Loucy (cell line): Measurements from ENCODE around the gene MORF4L2.
"Not testable (repeated sequence)": the region's sequence is repeated elsewhere in the genome, so short reads cannot be mapped to it uniquely, and the experiment has no call there.

Experiments
- H2AFZ ChIP-seq: fragments of 200-600 bp; sonication (generic); 2 replicates; pipeline ENCODE4 v1.6.0; 2016; ENCODE audit warnings: antibody characterized with exemption, mild to moderate bottlenecking, low read length, moderate library complexity
- H3F3A ChIP-seq: fragments of 200-600 bp; 2 replicates; pipeline ENCODE4 v1.6.0; 2016; ENCODE audit warnings: antibody characterized with exemption, low read depth, mild to moderate bottlenecking
- H3K27me3 ChIP-seq: fragments of 200-600 bp; sonication (generic); 2 replicates; pipeline ENCODE4 v1.6.1; 2014; ENCODE audit warnings: low read length, mild to moderate bottlenecking; ENCODE audit not compliant: insufficient read depth, poor library complexity, severe bottlenecking
- H3K36me3 ChIP-seq: fragments of 200-600 bp; sonication (generic); 2 replicates; pipeline ENCODE4 v1.6.1; 2016; ENCODE audit warnings: low read length; ENCODE audit not compliant: insufficient read depth
- H3K4me1 ChIP-seq: fragments of 200-600 bp; sonication (generic); 2 replicates; pipeline ENCODE4 v1.5.1; 2014; ENCODE audit warnings: low read length, mild to moderate bottlenecking; ENCODE audit not compliant: insufficient read depth, poor library complexity, severe bottlenecking
- H3K4me2 ChIP-seq: fragments of 200-600 bp; sonication (generic); 2 replicates; pipeline ENCODE4 v1.6.0; 2014; ENCODE audit warnings: antibody characterized with exemption, low read length, low read depth, mild to moderate bottlenecking; ENCODE audit not compliant: poor library complexity, severe bottlenecking
- H3K4me3 ChIP-seq: fragments of 200-600 bp; sonication (generic); 2 replicates; pipeline ENCODE4 v1.5.1; 2014; ENCODE audit warnings: low read length, mild to moderate bottlenecking, mixed read lengths; ENCODE audit not compliant: poor library complexity, severe bottlenecking
- H3K79me2 ChIP-seq: fragments of 200-600 bp; sonication (generic); 2 replicates; pipeline ENCODE4 v1.6.1; 2014; ENCODE audit warnings: low read length; ENCODE audit not compliant: insufficient read depth
- H3K9ac ChIP-seq: fragments of 200-600 bp; sonication (generic); 2 replicates; pipeline ENCODE4 v1.6.0; 2014; ENCODE audit warnings: mild to moderate bottlenecking, low read depth, low read length, moderate library complexity; ENCODE audit not compliant: poor library complexity, severe bottlenecking
- H3K9me2 ChIP-seq: fragments of 200-600 bp; sonication (generic); replicated peaks from 2 replicates; pipeline ENCODE4 v1.6.1; 2016; ENCODE audit warnings: low read depth, low read length, mixed read lengths
- H3K9me3 ChIP-seq: fragments of 200-600 bp; sonication (generic); 2 replicates; pipeline ENCODE4 v1.6.1; 2014; ENCODE audit warnings: mild to moderate bottlenecking, antibody characterized with exemption, low read length, low read depth; ENCODE audit not compliant: insufficient read depth
- H4K20me1 ChIP-seq: fragments of 200-600 bp; sonication (generic); 2 replicates; pipeline ENCODE4 v1.6.0; 2014; ENCODE audit warnings: antibody characterized with exemption, low read length, mild to moderate bottlenecking; ENCODE audit not compliant: insufficient read depth, poor library complexity, severe bottlenecking
- EZH2phosphoT487 ChIP-seq: fragments of 200-600 bp; IDR thresholded peaks from 2 replicates; pipeline ENCODE4 v1.6.1; 2018; ENCODE audit warnings: antibody characterized with exemption, mild to moderate bottlenecking, moderate library complexity, borderline replicate concordance
- TF ChIP-seq, protein P1 (sequence below): fragments of 200-600 bp; sonication (generic); conservative IDR thresholded peaks from 2 replicates; pipeline ENCODE4 v1.5.1; 2014; ENCODE audit warnings: mild to moderate bottlenecking, antibody characterized with exemption, low read length

MORF4L2 gene

GRCh38 chrX:103640401-103641155 lies 45.9 kb downstream of the MORF4L2 start:
- Histone ChIP-seq H2AFZ (no peak overlapping the region), H3K9me2 (no peaks in the 10 kb centered on the region), H3K4me2 (no peak overlapping the region), H3K79me2 (no peaks in the 10 kb centered on the region), H3K36me3 (no peaks in the 10 kb centered on the region), H3F3A (no peaks in the 10 kb centered on the region), H3K27me3 (no peaks in the 10 kb centered on the region), H4K20me1 (no peaks in the 10 kb centered on the region), H3K9ac (no peak overlapping the region), H3K9me3 (no peaks in the 10 kb centered on the region), H3K4me1 (no peaks in the 10 kb centered on the region), H3K4me3 (no peak overlapping the region)
- TF ChIP-seq EZH2phosphoT487, result no peak

DNA sequence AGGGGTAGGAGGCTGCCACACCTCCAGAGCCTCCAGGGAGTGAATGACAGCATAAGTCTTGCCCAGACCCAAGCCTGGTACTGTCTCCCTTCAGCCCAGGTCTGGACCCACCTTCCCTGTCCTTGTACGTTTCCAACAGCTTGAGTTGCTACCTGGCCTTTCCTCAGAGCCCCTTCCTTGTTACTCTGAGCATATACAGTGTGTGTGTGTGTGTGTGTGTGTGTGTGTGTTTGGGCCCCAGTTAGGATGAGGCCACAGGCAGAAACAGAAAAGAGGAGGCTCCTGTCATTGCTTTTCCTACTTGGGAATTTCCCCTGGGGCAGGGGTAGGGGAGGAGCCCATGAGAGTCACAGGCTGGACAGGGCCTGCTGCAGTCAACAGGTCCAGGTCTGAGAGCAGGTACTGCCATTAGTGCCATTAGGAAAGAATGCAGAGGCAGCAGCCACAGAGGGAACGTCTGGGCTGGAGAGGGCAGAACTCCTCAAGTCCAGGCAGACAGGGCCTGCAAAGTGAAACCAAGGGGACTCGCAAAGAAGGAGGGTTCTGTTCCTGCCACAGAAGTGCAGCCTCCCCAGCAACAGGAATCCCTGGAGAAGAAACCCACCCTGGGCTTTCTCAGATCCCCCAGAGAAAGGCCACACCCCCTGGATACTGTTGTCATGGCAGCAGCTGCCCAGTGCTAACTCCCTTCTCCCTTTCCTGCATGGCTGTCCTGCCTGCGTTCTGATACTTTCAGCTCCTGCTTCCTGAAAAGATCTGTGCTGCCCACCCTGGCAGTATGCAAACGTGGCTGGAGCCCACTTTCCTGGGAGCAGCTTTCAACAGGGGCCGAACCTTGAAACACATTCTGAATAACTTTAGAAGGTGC lies 47.8 kb downstream of the MORF4L2 start:
- H3K4me3 ChIP-seq, H3K4me1 ChIP-seq, H3K4me2 ChIP-seq, H3F3A ChIP-seq, H2AFZ ChIP-seq, H3K9ac ChIP-seq, H3K27me3 ChIP-seq, H4K20me1 ChIP-seq, H3K9me2 ChIP-seq, H3K36me3 ChIP-seq, H3K9me3 ChIP-seq, H3K79me2 ChIP-seq: not testable (repeated sequence)

- H3K9ac ChIP-seq, result no peak overlapping the region
- no peaks in the 10 kb centered on the region for H3K79me2 ChIP-seq
- H3K36me3 ChIP-seq, result no peaks in the 10 kb centered on the region
- no peaks in the 10 kb centered on the region for H3F3A ChIP-seq
- H4K20me1 ChIP-seq, result no peaks in the 10 kb centered on the region
- no peaks in the 10 kb centered on the region for H3K9me2 ChIP-seq
- TF ChIP-seq EZH2phosphoT487, result no peak
- TF ChIP-seq, protein P1, sequence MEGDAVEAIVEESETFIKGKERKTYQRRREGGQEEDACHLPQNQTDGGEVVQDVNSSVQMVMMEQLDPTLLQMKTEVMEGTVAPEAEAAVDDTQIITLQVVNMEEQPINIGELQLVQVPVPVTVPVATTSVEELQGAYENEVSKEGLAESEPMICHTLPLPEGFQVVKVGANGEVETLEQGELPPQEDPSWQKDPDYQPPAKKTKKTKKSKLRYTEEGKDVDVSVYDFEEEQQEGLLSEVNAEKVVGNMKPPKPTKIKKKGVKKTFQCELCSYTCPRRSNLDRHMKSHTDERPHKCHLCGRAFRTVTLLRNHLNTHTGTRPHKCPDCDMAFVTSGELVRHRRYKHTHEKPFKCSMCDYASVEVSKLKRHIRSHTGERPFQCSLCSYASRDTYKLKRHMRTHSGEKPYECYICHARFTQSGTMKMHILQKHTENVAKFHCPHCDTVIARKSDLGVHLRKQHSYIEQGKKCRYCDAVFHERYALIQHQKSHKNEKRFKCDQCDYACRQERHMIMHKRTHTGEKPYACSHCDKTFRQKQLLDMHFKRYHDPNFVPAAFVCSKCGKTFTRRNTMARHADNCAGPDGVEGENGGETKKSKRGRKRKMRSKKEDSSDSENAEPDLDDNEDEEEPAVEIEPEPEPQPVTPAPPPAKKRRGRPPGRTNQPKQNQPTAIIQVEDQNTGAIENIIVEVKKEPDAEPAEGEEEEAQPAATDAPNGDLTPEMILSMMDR, result no peak
- no peaks in the 10 kb centered on the region for H3K9me3 ChIP-seq
- no peak overlapping the region for H3K4me3 ChIP-seq
- H3K27me3 ChIP-seq, result no peaks in the 10 kb centered on the region
- H3K4me2 ChIP-seq, result no peak overlapping the region
- no peaks in the 10 kb centered on the region for H3K4me1 ChIP-seq
- no peak overlapping the region for H2AFZ ChIP-seq
These were observed 48.7 kb downstream of the MORF4L2 start for GRCh38 chrX:103637604-103638338.

- Histone ChIP-seq H3K9me2 (no peaks in the 10 kb centered on the region), H3K9me3 (no peaks in the 10 kb centered on the region), H2AFZ (no peak overlapping the region)
These were observed 51.1 kb downstream of the MORF4L2 start for GRCh38 chrX:103635436-103635835.

More at GRCh38 chrX:103635436-103635835, 51.1 kb downstream of the MORF4L2 start:
- no peak for TF ChIP-seq EZH2phosphoT487
- TF ChIP-seq, protein P1, result no peak
- Histone ChIP-seq H3K4me3 (no peak overlapping the region), H3K4me1 (no peaks in the 10 kb centered on the region), H3K27me3 (no peaks in the 10 kb centered on the region), H3K4me2 (no peak overlapping the region), H3K79me2 (no peaks in the 10 kb centered on the region), H4K20me1 (no peaks in the 10 kb centered on the region), H3K9ac (no peak overlapping the region), H3K36me3 (no peaks in the 10 kb centered on the region), H3F3A (no peaks in the 10 kb centered on the region)
